GM23338 (cell line): Measurements from ENCODE around the gene CD2AP. TPM values are rescaled to one million over a fixed set of nuclear protein-coding genes. Genes with fewer than 3 reads are reported as not detected.

Experiments
- CREB1 ChIP-seq: fragments of 250-450 bp; sonication (Bioruptor Pico); IDR thresholded peaks from 2 replicates; pipeline ENCODE4 v1.5.0; 2020; ENCODE audit warnings: low read depth, mild to moderate bottlenecking, moderate library complexity
- CTCF ChIP-seq, 2 experiments: fragments of 200-600 bp in 1 of 2; sonication (generic) in 1 of 2; conservative IDR thresholded peaks; 2 replicates each; pipeline versions ENCODE4 v1.5.1 to v1.6.1; 2016 to 2017; ENCODE audit warnings: antibody characterized with exemption in 2 of 2, low read depth in 2 of 2, mild to moderate bottlenecking in 2 of 2, moderate library complexity in 1 of 2
- ETS1 ChIP-seq: IDR thresholded peaks from 2 replicates; pipeline ENCODE4 v1.6.1; 2016; ENCODE audit warnings: antibody characterized with exemption
- EZH2 ChIP-seq: fragments of 200-600 bp; sonication (generic); IDR thresholded peaks from one replicate; pipeline ENCODE4 v1.8.0; 2017; ENCODE audit warnings: antibody characterized with exemption, mild to moderate bottlenecking, low read depth; ENCODE audit not compliant: unreplicated experiment
- EZH2phosphoT487 ChIP-seq: fragments of 200-600 bp; sonication (generic); IDR thresholded peaks from one replicate; pipeline ENCODE4 v1.8.1; 2018; ENCODE audit warnings: antibody characterized with exemption; ENCODE audit not compliant: unreplicated experiment
- JUNB ChIP-seq: IDR thresholded peaks from one replicate; pipeline ENCODE4 v1.6.1; 2016; ENCODE audit warnings: antibody characterized with exemption; ENCODE audit not compliant: unreplicated experiment
- NANOG ChIP-seq: IDR thresholded peaks from 2 replicates; pipeline ENCODE4 v1.6.1; 2016; ENCODE audit warnings: antibody characterized with exemption, borderline replicate concordance
- POLR2AphosphoS5 ChIP-seq: IDR thresholded peaks from 2 replicates; pipeline ENCODE4 v1.6.1; 2016; ENCODE audit warnings: antibody characterized with exemption, low read depth
- STAT1 ChIP-seq: IDR thresholded peaks from one replicate; pipeline ENCODE4 v1.6.1; 2016; ENCODE audit warnings: antibody characterized with exemption; ENCODE audit not compliant: unreplicated experiment
- ZNF114 ChIP-seq: fragments of 250-450 bp; sonication (Bioruptor Pico); IDR thresholded peaks from 2 replicates; pipeline ENCODE4 v1.5.0; 2020; ENCODE audit warnings: mild to moderate bottlenecking, moderate library complexity
- ZNF331 ChIP-seq: fragments of 250-450 bp; sonication (Bioruptor Pico); IDR thresholded peaks from 2 replicates; pipeline ENCODE4 v1.5.0; 2020; ENCODE audit warnings: low read depth, mild to moderate bottlenecking, moderate library complexity
- ZNF462 ChIP-seq: fragments of 250-450 bp; sonication (Bioruptor Pico); IDR thresholded peaks from 2 replicates; pipeline ENCODE4 v1.5.0; 2020; ENCODE audit warnings: mild to moderate bottlenecking, moderate library complexity
- polyA plus RNA-seq: library from polyadenylated mRNA; unstranded; fragments of >200 nt; fragmentation: Nextera tagmentation; extraction: Ambion mirVana; gene quantifications from 2 replicates; pipeline ENCODE4 v1.2.1, GENCODE V29; 2016
- total RNA-seq: library from RNA; depleted of rRNA; stranded (reverse); fragments of >200 nt; shearing (Covaris generic); gene quantifications from 2 replicates; pipeline ENCODE4 v1.2.3, GENCODE V29; 2014

CD2AP gene
- total and polyA plus RNA-seq, 2 experiments from 2014 or later = 38.0 to 93.2 TPM

- TF ChIP-seq ZNF462 (CRISPR knock-in tag) (no peak), ETS1 (no peak), POLR2AphosphoS5 (no peak), ZNF114 (CRISPR knock-in tag) (no peak), JUNB (no peak), NANOG (no peak), EZH2phosphoT487 (no peak), STAT1 (no peak), EZH2 (no peak), ZNF331 (CRISPR knock-in tag) (no peak), CTCF (conservative IDR thresholded peaks at IDR 0.05; ENCODE audit: low read depth in 2 of 2) (no peak), CREB1 (CRISPR knock-in tag) (no peak)
Measured at GRCh38 chr6:47520282-47520681, 42.7 kb downstream of the CD2AP start (continued).
